OCI-M2 (cell line): ENCODE measurements around the gene ERLIN1.

Experiments
- DNase-seq: peaks from one replicate; lab custom pipeline; 2025; ENCODE audit not compliant: unreplicated experiment; lab: John Stamatoyannopoulos, UW

The ERLIN1 gene

DNA sequence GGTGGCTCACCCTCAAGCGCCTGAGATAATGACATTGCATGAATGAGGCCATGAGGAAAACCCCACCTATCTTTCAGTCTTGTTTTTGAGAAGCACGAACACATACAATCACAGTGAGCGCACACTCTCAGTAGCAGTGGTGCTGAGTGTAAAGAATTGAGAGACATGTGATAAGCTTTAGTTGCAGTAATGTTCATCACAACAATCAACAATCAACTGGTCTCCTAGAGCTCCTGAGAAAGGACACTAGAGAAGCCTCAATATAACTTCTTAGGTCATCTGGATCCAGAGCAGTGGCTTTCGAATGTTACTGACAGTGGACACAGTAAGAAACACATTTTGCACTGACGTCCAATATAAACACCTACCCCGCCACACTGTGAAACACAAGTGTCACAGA, 12.8 kb downstream of the ERLIN1 start:
- DNase-seq: no peak

DNA sequence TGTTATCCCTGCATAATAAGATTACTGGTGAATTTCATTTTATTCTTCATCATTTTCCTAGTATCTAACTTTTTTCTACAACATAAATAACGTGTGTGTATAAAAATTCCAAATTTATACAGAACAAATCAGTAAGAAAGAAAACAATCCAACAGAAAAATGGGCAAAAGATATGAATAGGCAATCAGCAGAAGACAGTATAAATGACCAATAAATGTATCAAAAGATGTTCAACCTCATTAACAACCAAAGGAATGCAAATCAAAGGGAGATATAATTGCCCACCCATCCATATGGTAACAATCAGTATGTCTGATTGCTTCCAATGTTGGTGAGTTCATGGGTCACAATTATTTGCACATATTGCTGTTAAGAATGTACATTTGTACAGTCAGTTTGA, 13.5 kb downstream of the ERLIN1 start:
- DNase-seq: no peak

DNA sequence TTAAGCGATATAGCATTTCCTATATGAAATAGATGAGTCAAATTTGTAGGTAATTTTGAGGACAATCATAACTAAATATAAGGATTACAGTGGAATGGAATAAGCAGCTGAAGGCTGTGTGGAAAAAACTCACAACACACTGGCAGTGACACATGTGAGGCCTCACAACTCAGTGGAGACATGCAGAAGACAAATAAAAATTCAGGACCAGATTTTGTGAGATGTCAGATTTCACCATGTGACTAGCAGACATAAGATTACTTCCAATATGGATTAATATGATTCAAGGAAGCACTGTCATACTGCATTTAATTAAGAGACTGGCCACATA, 17.6 kb downstream of the ERLIN1 start:
- no peak for DNase-seq

DNA sequence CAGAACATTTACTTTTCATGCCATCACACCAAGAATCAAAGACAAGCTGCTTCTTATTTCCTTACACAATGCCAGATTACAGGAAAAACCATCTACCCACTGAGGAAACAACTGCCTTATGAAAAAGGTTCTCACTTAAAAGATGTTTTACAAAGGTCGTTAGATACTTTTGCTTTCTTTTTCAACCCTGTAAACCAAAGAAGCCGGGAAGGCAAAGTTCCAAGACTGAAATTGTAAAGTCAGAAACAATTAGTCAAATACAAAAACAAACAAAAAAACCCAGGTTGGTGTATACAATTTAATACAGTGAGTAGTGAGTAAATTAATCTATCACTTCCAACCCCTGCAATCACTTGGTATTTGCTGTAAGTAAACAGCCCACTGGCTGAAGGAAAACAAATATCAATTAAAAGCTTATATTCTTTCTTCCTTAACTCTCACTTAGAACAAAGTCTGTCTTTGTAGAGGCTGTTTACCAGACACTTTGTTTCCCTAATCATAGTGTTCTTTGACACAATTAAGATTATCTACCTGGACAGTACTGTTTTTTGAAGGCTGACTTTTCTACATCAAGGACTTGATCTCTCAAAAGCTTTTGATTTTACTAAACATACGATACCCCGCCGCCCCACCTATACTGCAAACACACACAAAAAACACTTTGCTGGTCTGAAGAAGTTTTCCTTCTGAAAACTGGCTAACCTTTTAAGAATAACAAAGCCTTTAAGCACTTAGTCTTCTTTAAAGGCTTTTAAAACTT, 18.1 kb downstream of the ERLIN1 start:
- DNase-seq: no peak

DNA sequence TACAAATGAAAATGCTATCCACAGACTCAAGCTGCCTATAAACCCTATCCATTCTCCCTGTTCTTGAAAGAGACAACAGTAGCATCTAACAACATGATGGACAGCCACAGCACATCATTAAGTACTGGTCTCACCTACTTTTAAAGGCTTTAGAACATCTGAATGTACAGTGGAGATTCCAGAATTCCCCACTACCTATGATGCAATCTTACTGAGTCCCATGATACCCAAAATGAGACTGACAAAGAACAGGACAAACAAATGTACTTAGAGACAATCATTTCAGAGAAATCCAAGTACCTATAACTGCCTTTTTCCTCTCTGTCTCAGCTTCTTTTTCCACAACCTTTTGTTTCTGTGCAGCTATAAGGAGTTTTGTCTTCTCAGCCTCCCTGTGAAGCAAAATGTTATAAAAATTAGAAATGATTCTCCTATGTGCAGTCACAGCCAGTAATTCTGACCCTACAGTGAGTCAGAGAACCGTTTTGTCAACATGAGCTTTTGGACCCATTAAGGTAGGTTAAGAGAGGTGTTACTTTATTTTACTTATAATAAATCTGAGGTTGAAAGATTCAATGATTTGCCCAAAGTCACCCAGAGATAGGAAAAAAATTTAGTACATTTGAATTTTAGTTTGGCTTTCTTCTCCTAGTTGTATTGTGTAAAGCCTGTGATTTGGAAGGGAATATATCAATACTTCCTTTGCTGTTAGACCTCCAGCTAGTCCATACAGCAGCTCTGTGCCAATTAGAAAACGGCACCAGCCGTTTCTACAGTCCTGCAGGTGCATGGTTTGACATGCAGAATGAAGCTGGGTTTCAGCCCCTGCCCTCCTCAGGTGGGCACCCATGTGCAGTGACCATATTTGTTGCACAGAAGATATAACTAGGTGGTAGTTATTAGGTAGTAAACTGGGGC, 21.9 kb downstream of the ERLIN1 start:
- no peak for DNase-seq

DNA sequence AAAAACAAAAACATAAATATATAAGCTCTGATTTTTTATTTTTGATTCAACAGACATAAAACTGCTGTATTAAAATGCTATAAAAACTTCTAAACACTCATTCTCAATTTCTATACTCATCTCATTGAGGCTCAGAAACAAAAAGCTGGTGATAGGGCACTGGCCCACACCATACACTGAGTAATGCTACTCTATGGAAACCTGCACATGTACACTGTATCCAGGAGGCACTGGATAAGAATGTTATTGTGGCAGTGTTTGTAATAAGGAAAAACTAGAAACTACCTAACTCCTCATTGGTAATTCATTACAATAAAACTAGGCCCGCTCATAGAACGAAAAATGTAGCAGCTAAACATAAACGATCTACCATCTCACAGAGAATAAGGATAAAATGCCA, 23.1 kb downstream of the ERLIN1 start:
- no peak for DNase-seq

DNA sequence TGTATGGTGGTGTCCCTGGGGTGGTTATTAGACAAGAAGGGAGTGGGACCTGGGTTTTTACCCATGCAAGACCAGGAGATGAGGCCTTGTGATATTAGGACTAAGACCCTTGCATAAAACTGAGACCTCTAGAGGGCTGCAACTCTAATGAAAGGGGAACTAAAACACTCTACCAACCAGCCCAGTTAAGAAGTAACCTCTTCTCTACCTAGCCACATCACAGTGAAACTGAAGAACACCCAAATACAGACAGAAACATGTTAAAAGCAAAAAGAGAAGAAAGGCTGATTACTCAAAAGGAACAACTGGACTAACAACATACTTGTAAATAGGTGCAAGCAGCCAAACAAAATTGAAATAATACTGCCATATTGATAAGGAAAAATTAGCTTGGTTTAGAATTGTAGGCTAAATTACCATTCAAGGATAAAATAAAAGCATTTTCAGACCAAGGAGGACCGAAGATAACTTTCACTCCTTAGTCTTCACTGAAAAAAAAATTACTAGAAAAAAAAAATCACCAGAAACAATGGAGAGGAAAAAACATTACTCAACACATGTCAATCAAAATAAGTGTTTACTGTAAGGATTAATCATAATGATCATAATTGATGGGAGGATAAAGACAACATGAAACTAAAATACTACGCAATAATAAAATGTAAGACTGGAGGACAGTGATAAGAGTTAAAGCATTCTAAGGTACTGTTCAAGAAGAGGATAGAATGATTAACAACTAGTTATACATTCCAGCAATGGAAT, 27.6 kb downstream of the ERLIN1 start:
- no peak for DNase-seq

DNA sequence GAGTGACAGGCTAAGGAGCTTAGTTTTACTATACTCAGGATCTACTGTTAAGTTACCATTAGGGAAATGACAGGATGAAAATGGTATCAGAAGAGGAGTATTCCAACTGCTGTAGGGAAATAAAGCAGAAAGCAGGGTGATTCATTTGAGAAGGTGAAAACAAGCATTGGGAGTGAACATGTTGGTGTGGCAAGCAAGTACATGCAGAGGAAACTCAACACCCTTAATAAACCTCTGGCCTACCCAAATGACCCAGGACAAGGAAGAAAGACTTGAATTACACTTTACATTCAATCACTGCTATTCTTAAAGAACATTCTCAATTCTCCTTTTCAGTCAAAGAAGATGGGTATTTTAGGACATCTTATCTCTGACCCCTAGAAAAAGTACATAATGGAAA, 28.7 kb downstream of the ERLIN1 start:
- no peak for DNase-seq

DNA sequence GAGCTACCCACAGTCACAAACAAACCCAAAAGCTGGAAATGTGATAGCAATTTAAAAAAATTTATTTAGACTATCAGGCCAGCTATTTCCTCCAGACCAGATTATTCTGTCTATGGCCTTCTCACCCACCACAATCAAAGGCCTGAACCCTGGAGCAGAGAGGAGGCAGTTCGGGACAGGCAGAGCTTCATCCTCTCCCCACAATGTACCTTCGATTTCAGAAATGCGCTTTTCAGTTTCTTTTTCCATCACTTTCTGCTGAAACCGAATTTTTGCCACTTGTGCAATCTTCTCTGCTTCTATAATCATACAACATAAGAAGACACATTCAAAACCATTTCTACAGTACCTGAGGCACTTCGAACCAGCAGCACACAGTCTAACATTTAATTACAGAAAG, 29.9 kb downstream of the ERLIN1 start:
- DNase-seq: no peak

DNA sequence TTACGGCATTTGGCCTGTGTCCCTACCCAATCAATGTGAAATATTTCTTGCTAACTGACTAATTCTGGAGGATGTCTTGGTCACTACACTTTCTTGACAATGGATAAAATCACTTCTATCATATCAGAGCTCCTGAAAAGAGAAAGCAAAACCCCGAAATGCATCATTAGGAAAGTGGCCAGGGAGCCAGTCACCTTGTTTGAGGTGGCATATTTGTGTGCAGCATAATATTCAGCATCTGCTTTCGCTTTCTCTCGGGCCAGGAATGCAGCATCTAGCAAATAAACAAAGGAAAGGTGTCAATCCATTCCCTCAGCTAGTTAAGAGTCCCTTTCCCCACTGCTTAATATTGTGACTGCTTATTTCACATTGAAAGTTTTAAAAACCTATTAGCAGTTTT, 31.2 kb downstream of the ERLIN1 start:
- DNase-seq: no peak

DNA sequence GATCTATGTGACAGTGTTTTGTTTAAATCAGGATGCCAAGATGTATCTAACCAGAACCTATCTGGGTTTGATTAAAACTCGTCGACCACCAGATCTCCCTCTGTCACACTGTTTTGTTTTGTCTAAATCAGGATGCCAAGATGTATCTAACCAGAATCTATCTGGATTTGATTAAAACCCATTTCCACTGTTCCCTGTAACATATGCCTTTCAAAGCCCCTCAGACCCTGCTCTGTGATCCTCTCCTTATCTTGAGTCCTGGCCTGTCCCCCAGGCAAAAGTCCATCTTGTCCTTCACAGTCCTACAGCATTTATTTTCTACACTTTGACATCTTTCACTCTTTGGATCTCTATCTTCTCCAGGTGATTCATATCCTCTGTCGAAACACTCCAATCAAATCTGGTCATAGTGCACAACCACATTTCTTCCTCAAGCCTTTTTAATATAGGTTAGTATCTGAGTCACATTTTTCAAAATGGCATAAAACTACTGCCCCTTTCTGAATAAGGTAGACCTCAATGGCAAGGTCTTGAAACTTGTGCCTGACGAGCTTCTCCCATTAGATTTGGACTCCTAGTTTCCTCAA, 32.5 kb downstream of the ERLIN1 start:
- DNase-seq: no peak

DNA sequence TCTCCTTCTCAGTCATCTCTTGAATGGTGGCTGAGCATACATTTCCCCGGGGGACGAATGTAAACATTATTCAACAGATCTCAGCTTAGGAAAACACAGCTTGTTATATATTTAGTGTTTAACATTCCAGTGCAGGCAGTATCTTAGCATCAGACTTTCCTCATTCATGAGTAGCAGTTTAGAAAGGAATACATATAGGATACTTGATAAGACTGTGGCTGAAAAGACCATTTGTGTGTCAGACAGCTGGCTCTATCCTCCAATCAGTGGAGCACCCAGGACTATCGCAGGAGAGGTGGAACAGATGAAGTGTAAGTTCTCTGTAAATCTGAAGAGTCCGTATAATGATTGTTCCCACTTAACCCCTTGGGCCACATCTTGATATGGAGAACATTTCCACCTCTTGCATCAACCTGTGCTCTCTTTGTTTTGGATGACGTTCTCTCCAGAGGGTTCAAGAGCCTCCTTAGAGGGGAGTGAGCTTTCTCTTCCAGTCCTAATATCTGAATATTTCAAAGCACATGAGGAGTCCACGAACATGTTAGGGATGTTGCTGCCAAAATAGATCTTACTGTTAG, 34.0 kb downstream of the ERLIN1 start:
- no peak for DNase-seq

DNA sequence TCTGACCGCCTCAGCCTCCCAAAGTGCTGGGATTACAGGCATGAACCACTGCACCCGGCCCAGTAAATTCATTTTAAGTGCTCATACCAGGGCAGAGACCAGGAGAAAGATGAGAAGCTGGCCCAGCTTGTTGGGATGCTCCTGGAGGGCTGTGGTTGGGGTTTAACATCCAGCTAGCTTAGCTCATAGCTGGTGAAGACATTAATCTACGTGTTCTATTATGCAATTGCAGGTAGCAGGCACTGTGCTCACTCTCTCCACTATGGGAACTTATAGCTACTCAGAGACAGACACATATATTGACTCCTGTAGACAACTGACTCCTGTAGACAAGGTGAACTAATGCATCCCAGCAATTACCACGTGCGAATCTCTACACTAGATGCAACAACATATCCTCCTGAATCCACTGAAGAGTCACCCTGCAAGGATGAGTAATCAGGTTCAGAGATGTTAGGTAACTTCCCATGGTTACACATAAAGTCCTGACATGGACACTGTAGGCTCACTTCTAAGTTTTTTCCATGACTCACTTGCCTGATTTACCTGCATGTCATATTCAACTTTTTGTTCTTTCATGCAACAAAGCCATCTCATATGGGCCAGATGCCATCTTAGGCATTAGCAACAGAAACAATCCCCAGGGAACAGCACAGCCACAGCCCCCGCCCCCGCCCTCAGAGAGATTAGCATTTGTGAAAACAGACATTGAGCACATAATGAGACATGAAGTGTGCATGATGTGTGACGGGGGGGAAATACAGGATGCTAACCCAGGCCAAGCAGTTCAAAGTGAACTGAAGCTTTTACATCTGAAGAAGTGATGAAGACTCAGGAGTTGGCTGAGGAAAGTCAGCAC, 37.2 kb downstream of the ERLIN1 start:
- DNase-seq: no peak

DNA sequence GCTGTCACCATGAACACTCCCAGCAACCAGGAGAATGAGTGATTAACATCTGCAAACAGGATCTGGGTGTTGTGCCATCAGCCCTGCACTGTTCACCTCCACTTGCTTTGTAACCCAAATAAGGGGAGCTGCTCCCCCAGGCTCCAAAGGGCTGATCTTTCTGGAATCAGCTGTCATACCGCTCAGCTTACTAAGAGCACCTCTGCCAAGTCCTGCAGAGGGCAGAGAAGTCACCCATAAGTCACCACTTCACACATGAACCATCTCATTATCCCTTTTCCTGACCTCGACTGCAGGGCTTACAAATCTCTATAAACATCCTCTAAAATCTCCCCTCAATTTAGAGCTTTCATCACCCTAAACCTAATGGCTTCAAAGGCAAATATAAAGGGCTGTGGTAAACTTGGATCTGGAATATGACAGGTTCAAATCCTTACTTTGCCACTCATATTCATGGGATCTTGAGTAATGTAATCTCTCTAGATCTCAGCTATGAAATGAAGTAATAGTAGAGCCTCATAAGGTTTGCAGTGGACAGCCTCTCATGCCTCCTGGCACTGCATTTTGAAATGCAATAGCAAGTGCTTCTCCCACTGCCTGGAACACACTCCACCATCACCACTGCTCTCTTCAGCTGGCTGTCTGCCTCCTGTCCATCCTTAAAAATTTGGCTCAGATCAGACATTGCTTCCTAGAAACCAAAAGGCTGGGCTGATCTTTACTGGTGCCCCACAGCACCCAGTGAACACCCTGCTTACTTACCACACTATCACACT, 38.8 kb downstream of the ERLIN1 start:
- no peak for DNase-seq

DNA sequence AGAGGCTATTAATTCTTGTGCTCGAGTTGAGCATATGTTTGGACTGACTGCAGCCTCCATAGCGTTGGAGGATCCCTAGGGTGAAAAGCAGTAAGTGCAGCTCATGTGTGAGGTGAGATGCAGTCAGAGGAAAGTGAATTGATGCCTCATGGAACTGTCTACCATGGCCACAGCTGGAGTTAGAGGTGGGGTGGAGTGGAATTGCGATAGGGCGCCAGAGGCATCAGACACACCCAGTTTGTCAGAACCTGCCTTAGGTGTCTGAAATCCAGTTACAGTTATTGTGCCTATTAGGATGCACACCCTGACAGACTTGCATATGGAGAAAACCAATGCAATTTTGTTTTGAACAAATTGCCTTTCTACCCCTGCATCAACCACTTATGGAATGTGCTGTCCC, 39.4 kb downstream of the ERLIN1 start:
- DNase-seq: no peak

DNA sequence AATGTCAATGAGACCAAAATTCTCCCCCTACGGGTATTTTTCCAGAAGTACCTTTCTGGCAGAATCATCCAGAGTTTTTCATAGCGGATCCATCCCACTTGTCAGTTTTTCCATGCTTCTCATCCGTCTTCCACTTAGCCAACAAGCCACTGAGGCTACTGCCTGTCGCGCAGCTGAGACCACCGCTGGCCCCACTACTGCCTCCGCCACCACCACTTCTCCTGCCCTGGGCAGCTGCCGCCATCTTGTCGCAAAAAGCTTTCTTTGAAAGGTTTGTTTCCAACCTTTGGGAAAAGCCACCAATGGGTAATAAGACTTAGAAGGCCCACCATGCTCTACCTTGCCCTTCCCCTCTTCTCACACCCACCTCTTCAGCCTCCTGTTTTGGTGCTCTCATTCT, 42.1 kb downstream of the ERLIN1 start:
- DNase-seq: no peak

DNA sequence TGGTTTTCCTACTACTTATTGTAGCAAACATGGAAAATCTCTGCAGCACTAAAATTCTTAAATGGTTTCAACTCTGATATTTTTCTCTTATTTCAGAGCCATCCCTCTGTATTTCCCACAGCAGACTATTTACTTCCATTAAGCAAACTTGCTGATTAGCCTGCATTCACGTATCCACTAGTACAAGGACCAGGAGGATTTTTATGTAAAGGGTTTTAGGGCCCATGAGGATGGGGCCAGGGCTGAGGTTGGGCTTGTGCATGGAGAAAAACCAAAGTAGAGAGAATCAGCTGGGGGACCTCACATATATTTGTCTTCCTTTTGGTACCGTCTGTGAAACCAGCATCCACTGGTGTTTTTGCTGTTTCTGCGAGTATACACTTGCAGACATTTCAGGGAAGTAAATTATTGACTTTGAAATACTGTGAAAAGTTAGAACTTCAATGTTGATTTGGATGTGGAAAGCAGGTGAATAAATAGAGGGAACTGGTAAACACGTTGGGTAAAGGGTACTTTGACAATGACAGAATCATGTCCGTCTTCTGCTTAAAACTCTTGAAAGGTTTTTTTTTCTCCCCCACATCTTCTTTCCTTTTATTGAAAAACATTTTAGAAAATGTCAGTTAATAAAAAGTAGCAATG, 44.3 kb downstream of the ERLIN1 start:
- no peak for DNase-seq

DNA sequence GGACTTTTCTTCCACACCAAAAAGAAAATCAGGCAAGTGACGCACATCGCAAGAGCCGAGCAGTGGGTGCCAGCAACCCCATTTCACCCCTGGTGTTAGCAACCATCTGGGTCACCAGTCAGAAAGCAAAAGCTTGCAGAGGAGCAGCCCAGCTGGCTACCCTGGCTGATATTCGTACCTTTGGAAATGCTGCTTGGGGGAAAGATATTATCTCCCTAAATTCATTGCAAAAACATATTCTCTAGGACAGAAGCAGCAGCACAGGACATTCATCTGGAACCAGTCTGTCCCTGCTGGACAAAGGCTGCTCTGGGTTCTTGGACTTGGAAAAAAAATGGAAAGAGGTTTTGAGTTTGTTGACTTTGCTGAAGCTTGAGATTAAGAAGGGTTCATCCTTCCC, 45.8 kb downstream of the ERLIN1 start:
- DNase-seq: no peak

DNA sequence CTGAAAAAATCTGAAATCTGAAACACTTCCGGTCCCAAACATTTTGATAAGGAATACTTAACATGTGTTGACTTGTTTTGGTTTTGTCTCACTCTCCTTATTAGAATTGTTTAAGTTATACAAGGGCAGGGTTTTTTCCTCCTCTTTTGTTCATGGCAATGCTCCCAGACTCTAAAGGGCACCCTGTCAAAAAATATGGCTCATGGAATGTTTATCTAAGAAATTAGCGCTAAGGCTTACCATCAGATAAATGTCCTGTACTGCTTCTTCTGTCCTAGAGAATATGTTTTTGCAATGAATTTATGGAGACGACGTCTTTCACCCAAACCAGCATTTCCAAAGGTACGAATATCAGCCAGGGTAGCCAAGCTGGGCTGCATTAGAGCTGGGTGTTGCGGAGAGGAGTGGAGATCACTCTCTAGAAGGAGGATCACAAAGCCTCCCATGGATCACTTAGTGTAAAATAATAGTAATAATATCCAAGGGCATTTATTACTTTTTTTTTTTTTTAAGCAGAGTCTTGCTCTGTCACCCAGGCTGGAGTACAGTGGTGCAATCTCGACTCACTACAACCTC, 46.8 kb downstream of the ERLIN1 start:
- no peak for DNase-seq
